ENCODE measurements around the gene DOK3. TPM values are rescaled to one million over a fixed set of nuclear protein-coding genes. Genes with fewer than 3 reads are reported as not detected.

Gene DOK3
- total and polyA plus RNA-seq, 2 donors (not counting 3 experiments of a cell fraction or from before 2014, with no cell fraction given) = 4.8 to 5.3 TPM

- Histone ChIP-seq H4K20me1 (replicated peaks; ENCODE audit: control insufficient read depth, extremely low read depth, insufficient read depth, low read length) (no peaks in the 10 kb centered on the region), H3K4me1 (ENCODE audit: control insufficient read depth, extremely low read depth, insufficient read depth, low read length) (peaks cover 8% of the 10 kb centered on the region), H3K4me2 (ENCODE audit: insufficient read depth, low read length) (peak overlapping the region; percentile 54), H3K4me3 (replicated peaks in 1 of 3; ENCODE audit: insufficient read depth in 1 of 3, low read depth in 1 of 3, low read length in 3 of 3) (peak overlapping the region; percentile 54 to 84 (median 60)), H3K27ac (ENCODE audit: insufficient read depth, low read depth, low read length) (no peak overlapping the region), H3K9me3 (replicated peaks; ENCODE audit: control insufficient read depth, insufficient read depth, low read length) (no peaks in the 10 kb centered on the region), H3K27me3 (ENCODE audit: control insufficient read depth in 2 of 2, insufficient read depth in 2 of 2, low read length in 2 of 2) (peaks cover 0 to 4% of the 10 kb centered on the region in 2 experiments), H3K9me1 (replicated peaks; ENCODE audit: control insufficient read depth, extremely low read depth, insufficient read depth, low read length) (no peaks in the 10 kb centered on the region), H3K9ac (replicated peaks; ENCODE audit: extremely low read depth, insufficient read depth, low read length) (peak overlapping the region; percentile 51), H3K36me3 (ENCODE audit: control insufficient read depth in 2 of 2, extremely low read depth in 1 of 2, insufficient read depth in 2 of 2, low read length in 2 of 2) (peaks cover 0 to 3% of the 10 kb centered on the region in 2 experiments), H2AFZ (ENCODE audit: low read depth, low read length) (peak overlapping the region; percentile 50), H3K79me2 (ENCODE audit: control insufficient read depth, insufficient read depth, low read length) (peaks cover 39% of the 10 kb centered on the region)
- dilution Hi-C loops (cut with MboI; ENCODE audit: extremely low pct_ligation_motif_present, low sequenced_read_pairs) = no loop called here
- intact Hi-C loops (cut with micrococcal nuclease) = loop anchor here (1.0 to 5.0 kb wide), 2 partner anchors 37 to 38 kb away; partner anchors contain the start of gene TMED9
- CTCF ChIA-PET = interaction anchor here (0.8 kb wide), 3 partner anchors 8 to 34 kb away, joined by 3 read pairs; no protein-coding TSS in a partner anchor
- DNase-seq (ENCODE audit: low read depth, low spot score) (peak; percentile 37), FAIRE-seq (no peak)
- no TSS peak for BruUV-seq (replicated peaks)
- TF ChIP-seq, protein P1, sequence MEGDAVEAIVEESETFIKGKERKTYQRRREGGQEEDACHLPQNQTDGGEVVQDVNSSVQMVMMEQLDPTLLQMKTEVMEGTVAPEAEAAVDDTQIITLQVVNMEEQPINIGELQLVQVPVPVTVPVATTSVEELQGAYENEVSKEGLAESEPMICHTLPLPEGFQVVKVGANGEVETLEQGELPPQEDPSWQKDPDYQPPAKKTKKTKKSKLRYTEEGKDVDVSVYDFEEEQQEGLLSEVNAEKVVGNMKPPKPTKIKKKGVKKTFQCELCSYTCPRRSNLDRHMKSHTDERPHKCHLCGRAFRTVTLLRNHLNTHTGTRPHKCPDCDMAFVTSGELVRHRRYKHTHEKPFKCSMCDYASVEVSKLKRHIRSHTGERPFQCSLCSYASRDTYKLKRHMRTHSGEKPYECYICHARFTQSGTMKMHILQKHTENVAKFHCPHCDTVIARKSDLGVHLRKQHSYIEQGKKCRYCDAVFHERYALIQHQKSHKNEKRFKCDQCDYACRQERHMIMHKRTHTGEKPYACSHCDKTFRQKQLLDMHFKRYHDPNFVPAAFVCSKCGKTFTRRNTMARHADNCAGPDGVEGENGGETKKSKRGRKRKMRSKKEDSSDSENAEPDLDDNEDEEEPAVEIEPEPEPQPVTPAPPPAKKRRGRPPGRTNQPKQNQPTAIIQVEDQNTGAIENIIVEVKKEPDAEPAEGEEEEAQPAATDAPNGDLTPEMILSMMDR (IDR thresholded peaks at IDR 0.05; ENCODE audit: extremely low read depth in 1 of 2, insufficient read depth in 1 of 2, low read depth in 1 of 2, low read length in 2 of 2) = no peak
- TF ChIP-seq, protein P2, sequence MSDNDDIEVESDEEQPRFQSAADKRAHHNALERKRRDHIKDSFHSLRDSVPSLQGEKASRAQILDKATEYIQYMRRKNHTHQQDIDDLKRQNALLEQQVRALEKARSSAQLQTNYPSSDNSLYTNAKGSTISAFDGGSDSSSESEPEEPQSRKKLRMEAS (IDR thresholded peaks at IDR 0.05; ENCODE audit: insufficient read depth, insufficient read length) = no peak
- TF ChIP-seq EZH2 (IDR thresholded peaks at IDR 0.05; ENCODE audit: borderline replicate concordance, low read depth, low read length, severe bottlenecking) (no peak), JUN (IDR thresholded peaks at IDR 0.05; ENCODE audit: borderline replicate concordance, insufficient read depth, insufficient read length, low read depth) (no peak), POLR2AphosphoS5 (IDR thresholded peaks at IDR 0.05; ENCODE audit: insufficient read depth, low read depth, low read length) (no peak), GATA2 (IDR thresholded peaks at IDR 0.05; ENCODE audit: insufficient read depth, insufficient read length, low read depth, low read length) (no peak), MYC (IDR thresholded peaks at IDR 0.05; ENCODE audit: low read depth, low read length) (no peak), POLR2A (IDR thresholded peaks at IDR 0.05; ENCODE audit: low read depth, low read length) (no peak), FOS (IDR thresholded peaks at IDR 0.05; ENCODE audit: borderline replicate concordance, insufficient read depth, low read length) (no peak)
- POLR2A ChIA-PET = interaction anchor here (0.7 kb wide), 1 partner anchor 56 kb away, joined by 3 read pairs; the partner anchor contains the start of gene PDLIM7
These were observed 44.2 kb upstream of the DOK3 start for GRCh38 chr5:177553671-177554429.
